MM.1S (cell line): Measurements from ENCODE around the gene AUTS2.

Source experiments
- DNase-seq: peaks from one replicate; pipeline ENCODE4 v3.0.0-alpha.2; 2015
- H2AFZ ChIP-seq: fragments of 300-600 bp; sonication (generic); 2 replicates; pipeline ENCODE4 v1.6.0; 2016; ENCODE audit warnings: antibody characterized with exemption, low read length
- H3F3A ChIP-seq: fragments of 300-600 bp; sonication (generic); 2 replicates; pipeline ENCODE4 v1.6.1; 2016; ENCODE audit warnings: mild to moderate bottlenecking, antibody characterized with exemption, low read length, moderate library complexity, mixed read lengths; ENCODE audit not compliant: insufficient read depth
- H3K27ac ChIP-seq: fragments of 300-600 bp; sonication (generic); 2 replicates; pipeline ENCODE4 v1.5.1; 2016; ENCODE audit warnings: mild to moderate bottlenecking, low read length
- H3K27me3 ChIP-seq: fragments of 300-600 bp; sonication (generic); replicated peaks from 2 replicates; pipeline ENCODE4 v1.6.0; 2016; ENCODE audit warnings: low read length; ENCODE audit not compliant: insufficient read depth
- H3K36me3 ChIP-seq: fragments of 300-600 bp; sonication (generic); replicated peaks from 2 replicates; pipeline ENCODE4 v1.6.1; 2016; ENCODE audit warnings: mild to moderate bottlenecking, low read length, mixed read lengths; ENCODE audit not compliant: insufficient read depth
- H3K4me1 ChIP-seq: fragments of 300-600 bp; sonication (generic); 2 replicates; pipeline ENCODE4 v1.6.1; 2016; ENCODE audit warnings: low read length, mixed read lengths
- H3K4me2 ChIP-seq: fragments of 300-600 bp; sonication (generic); 2 replicates; pipeline ENCODE4 v1.6.0; 2016; ENCODE audit warnings: low read depth, low read length
- H3K4me3 ChIP-seq: fragments of 300-600 bp; sonication (generic); 2 replicates; pipeline ENCODE4 v1.5.1; 2016; ENCODE audit warnings: low read length, mixed read lengths
- H3K79me2 ChIP-seq: fragments of 300-600 bp; sonication (generic); 2 replicates; pipeline ENCODE4 v1.6.1; 2016; ENCODE audit warnings: mixed run types, low read length, mixed read lengths
- H3K9ac ChIP-seq: fragments of 300-600 bp; sonication (generic); 2 replicates; pipeline ENCODE4 v1.6.1; 2016; ENCODE audit warnings: low read length, mixed read lengths
- H3K9me2 ChIP-seq: fragments of 300-600 bp; sonication (generic); replicated peaks from 2 replicates; pipeline ENCODE4 v1.6.1; 2016; ENCODE audit warnings: mild to moderate bottlenecking, low read length, mixed read lengths; ENCODE audit not compliant: insufficient read depth
- H3K9me3 ChIP-seq: fragments of 300-600 bp; sonication (generic); replicated peaks from 2 replicates; pipeline ENCODE4 v1.6.1; 2016; ENCODE audit warnings: mild to moderate bottlenecking, low read length, mixed read lengths; ENCODE audit not compliant: insufficient read depth
- H4K20me1 ChIP-seq: fragments of 300-600 bp; sonication (generic); 2 replicates; pipeline ENCODE4 v1.6.1; 2016; ENCODE audit warnings: mild to moderate bottlenecking, low read length, moderate library complexity, mixed read lengths; ENCODE audit not compliant: insufficient read depth
- CTCF ChIP-seq: fragments of 300-600 bp; sonication (generic); IDR thresholded peaks from 2 replicates; pipeline ENCODE4 v1.5.1; 2016; ENCODE audit warnings: antibody characterized with exemption, low read length, mixed read lengths
- EZH2 ChIP-seq: fragments of 300-600 bp; sonication (generic); optimal IDR thresholded peaks from 2 replicates; pipeline ENCODE3; 2017; ENCODE audit warnings: low read depth, mild to moderate bottlenecking, antibody characterized with exemption, low read length, mixed read lengths
- EZH2phosphoT487 ChIP-seq: fragments of 300-600 bp; sonication (generic); IDR thresholded peaks from 2 replicates; pipeline ENCODE4 v1.6.1; 2018; ENCODE audit warnings: antibody characterized with exemption, low read length

AUTS2 gene

GRCh38 chr7:70426249-70426880, 828.1 kb downstream of the AUTS2 start:
- H3K36me3 ChIP-seq: no peaks in the 10 kb centered on the region
- H2AFZ ChIP-seq: 0 out of 2 replicates have a peak overlapping the region, but pooled peaks have one; percentile 17
- no peaks in the 10 kb centered on the region for H3K79me2 ChIP-seq
- no peaks in the 10 kb centered on the region for H3K4me1 ChIP-seq
- H3F3A ChIP-seq: no peaks in the 10 kb centered on the region
- H3K4me2 ChIP-seq: peak overlapping the region; percentile 41
- peak overlapping the region; percentile 19; the same call in 1 of the 2 replicates for H3K27ac ChIP-seq
- no peaks in the 10 kb centered on the region for H4K20me1 ChIP-seq
- peak overlapping the region; percentile 17; the same call in 1 of the 2 replicates for H3K4me3 ChIP-seq
- peak; percentile 41 for DNase-seq
- no peaks in the 10 kb centered on the region for H3K27me3 ChIP-seq
- TF ChIP-seq CTCF (no peak), EZH2phosphoT487 (no peak), EZH2 (no peak)
- H3K9me2 ChIP-seq: no peaks in the 10 kb centered on the region
- no peaks in the 10 kb centered on the region for H3K9me3 ChIP-seq
- no peak overlapping the region for H3K9ac ChIP-seq

GRCh38 chr7:70432567-70433001, 834.3 kb downstream of the AUTS2 start:
- no peaks in the 10 kb centered on the region for H3K4me1 ChIP-seq
- DNase-seq: no peak
- H3K27me3 ChIP-seq: no peaks in the 10 kb centered on the region
- H3K36me3 ChIP-seq: no peaks in the 10 kb centered on the region
- H3K27ac ChIP-seq: no peak overlapping the region
- H4K20me1 ChIP-seq: no peaks in the 10 kb centered on the region
- no peak overlapping the region for H3K9ac ChIP-seq
- no peaks in the 10 kb centered on the region for H3F3A ChIP-seq
- H3K9me2 ChIP-seq: no peaks in the 10 kb centered on the region
- H3K9me3 ChIP-seq: no peaks in the 10 kb centered on the region
- no peak overlapping the region for H3K4me3 ChIP-seq
- no peaks in the 10 kb centered on the region for H3K79me2 ChIP-seq
- TF ChIP-seq EZH2phosphoT487 (no peak), CTCF (no peak), EZH2 (no peak)
- no peak overlapping the region for H3K4me2 ChIP-seq
- H2AFZ ChIP-seq: no peak overlapping the region

GRCh38 chr7:70434376-70434775, 836.1 kb downstream of the AUTS2 start:
- Histone ChIP-seq H3K9me2 (no peaks in the 10 kb centered on the region), H3K4me2 (no peak overlapping the region), H3K4me1 (no peaks in the 10 kb centered on the region), H3K36me3 (no peaks in the 10 kb centered on the region), H4K20me1 (no peaks in the 10 kb centered on the region), H3K79me2 (no peaks in the 10 kb centered on the region), H2AFZ (no peak overlapping the region), H3K4me3 (no peak overlapping the region), H3K27me3 (no peaks in the 10 kb centered on the region), H3F3A (no peaks in the 10 kb centered on the region), H3K9me3 (no peaks in the 10 kb centered on the region), H3K27ac (no peak overlapping the region), H3K9ac (no peak overlapping the region)
- TF ChIP-seq CTCF (no peak), EZH2phosphoT487 (no peak)
- DNase-seq: no peak
